ENCODE data around the gene GLRA1.
"Not testable (repeated sequence)": the region's sequence is repeated elsewhere in the genome, so short reads cannot be mapped to it uniquely, and the experiment has no call there.

The GLRA1 gene

GRCh38 chr5:151895660-151896030 is 29.0 kb downstream of the GLRA1 start:
- Histone ChIP-seq H3K27ac (ENCODE audit: low read depth, low read length, poor library complexity, severe bottlenecking) (no peak overlapping the region), H3K9ac (ENCODE audit: low read length) (no peak overlapping the region), H3F3A (ENCODE audit: insufficient read depth, low read length) (no peaks in the 10 kb centered on the region), H3K27me3 (ENCODE audit: insufficient read depth, low read length) (no peaks in the 10 kb centered on the region), H3K79me2 (ENCODE audit: insufficient read depth, low read length) (no peaks in the 10 kb centered on the region), H3K9me3 (ENCODE audit: low read length) (no peaks in the 10 kb centered on the region), H3K36me3 (ENCODE audit: insufficient read depth, low read length) (no peaks in the 10 kb centered on the region), H3K4me1 (ENCODE audit: insufficient read depth, low read length, severe bottlenecking) (no peaks in the 10 kb centered on the region), H3K9me2 (ENCODE audit: low read depth, low read length) (no peaks in the 10 kb centered on the region), H2AFZ (ENCODE audit: low read length) (no peak overlapping the region), H3K4me3 (ENCODE audit: low read depth, low read length, poor library complexity, severe bottlenecking) (no peak overlapping the region), H4K20me1 (ENCODE audit: insufficient read depth, low read length) (no peaks in the 10 kb centered on the region), H3K4me2 (ENCODE audit: low read length) (no peak overlapping the region)
- no peak for TF ChIP-seq EZH2 (IDR thresholded peaks at IDR 0.05; ENCODE audit: borderline replicate concordance, low read length)

GRCh38 chr5:151893485-151893884 is 31.2 kb downstream of the GLRA1 start:
- H2AFZ ChIP-seq (ENCODE audit: low read length); H3K9ac ChIP-seq (ENCODE audit: low read length); H3K27me3 ChIP-seq (ENCODE audit: insufficient read depth, low read length); H3K4me1 ChIP-seq (ENCODE audit: insufficient read depth, low read length, severe bottlenecking); H4K20me1 ChIP-seq (ENCODE audit: insufficient read depth, low read length); H3K9me2 ChIP-seq (ENCODE audit: low read depth, low read length); H3K36me3 ChIP-seq (ENCODE audit: insufficient read depth, low read length); H3K4me2 ChIP-seq (ENCODE audit: low read length); H3K4me3 ChIP-seq (ENCODE audit: low read depth, low read length, poor library complexity, severe bottlenecking); H3K79me2 ChIP-seq (ENCODE audit: insufficient read depth, low read length); H3K9me3 ChIP-seq (ENCODE audit: low read length); H3K27ac ChIP-seq (ENCODE audit: low read depth, low read length, poor library complexity, severe bottlenecking); H3F3A ChIP-seq (ENCODE audit: insufficient read depth, low read length): not testable (repeated sequence)

- no peak overlapping the region for H3K4me2 ChIP-seq (ENCODE audit: low read length)
- no peaks in the 10 kb centered on the region for H3K36me3 ChIP-seq (ENCODE audit: insufficient read depth, low read length)
- no peak overlapping the region for H2AFZ ChIP-seq (ENCODE audit: low read length)
- no peaks in the 10 kb centered on the region for H3F3A ChIP-seq (ENCODE audit: insufficient read depth, low read length)
- no peak for TF ChIP-seq CTCF (IDR thresholded peaks at IDR 0.05; ENCODE audit: low read length)
- TF ChIP-seq EZH2 (IDR thresholded peaks at IDR 0.05; ENCODE audit: borderline replicate concordance, low read length) = no peak
- no peaks in the 10 kb centered on the region for H3K9me3 ChIP-seq (ENCODE audit: low read length)
- H3K79me2 ChIP-seq (ENCODE audit: insufficient read depth, low read length) = no peaks in the 10 kb centered on the region
- no peaks in the 10 kb centered on the region for H3K4me1 ChIP-seq (ENCODE audit: insufficient read depth, low read length, severe bottlenecking)
- no peaks in the 10 kb centered on the region for H4K20me1 ChIP-seq (ENCODE audit: insufficient read depth, low read length)
- no peak overlapping the region for H3K27ac ChIP-seq (ENCODE audit: low read depth, low read length, poor library complexity, severe bottlenecking)
- H3K27me3 ChIP-seq (ENCODE audit: insufficient read depth, low read length) = no peaks in the 10 kb centered on the region
- H3K9ac ChIP-seq (ENCODE audit: low read length) = no peak overlapping the region
- no peaks in the 10 kb centered on the region for H3K9me2 ChIP-seq (ENCODE audit: low read depth, low read length)
- no peak overlapping the region for H3K4me3 ChIP-seq (ENCODE audit: low read depth, low read length, poor library complexity, severe bottlenecking)
Observed at GRCh38 chr5:151892393-151892792, 32.3 kb downstream of the GLRA1 start.

DNA sequence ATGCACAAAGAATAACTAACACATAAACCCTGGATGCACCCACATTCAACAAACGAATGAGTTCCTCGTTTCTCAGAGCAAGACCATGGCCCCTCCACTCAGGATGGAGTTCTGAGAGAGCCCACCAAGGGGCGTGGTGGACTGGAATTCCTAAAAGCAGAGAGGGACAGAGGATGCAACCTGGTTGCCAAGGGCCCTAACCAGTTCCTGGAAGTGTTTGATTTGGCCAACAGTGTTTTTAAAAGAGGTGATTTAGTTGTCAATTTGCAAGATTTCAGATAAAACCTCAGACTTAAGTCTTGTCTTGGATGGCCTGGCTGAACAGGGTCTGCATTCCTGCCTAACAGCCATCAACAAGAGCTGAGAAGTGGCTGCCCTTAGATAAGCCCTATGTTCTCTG is 34.4 kb downstream of the GLRA1 start:
- TF ChIP-seq EZH2 (IDR thresholded peaks at IDR 0.05; ENCODE audit: borderline replicate concordance, low read length) (no peak), CTCF (IDR thresholded peaks at IDR 0.05; ENCODE audit: low read length) (no peak)
- Histone ChIP-seq H3K9ac (ENCODE audit: low read length) (no peak overlapping the region), H3K4me1 (ENCODE audit: insufficient read depth, low read length, severe bottlenecking) (no peaks in the 10 kb centered on the region)

More for the DNA sequence above, 34.4 kb downstream of the GLRA1 start:
- Histone ChIP-seq H3K4me3 (ENCODE audit: low read depth, low read length, poor library complexity, severe bottlenecking) (no peak overlapping the region), H3K4me2 (ENCODE audit: low read length) (no peak overlapping the region), H3K9me2 (ENCODE audit: low read depth, low read length) (no peaks in the 10 kb centered on the region), H4K20me1 (ENCODE audit: insufficient read depth, low read length) (no peaks in the 10 kb centered on the region), H3K27ac (ENCODE audit: low read depth, low read length, poor library complexity, severe bottlenecking) (no peak overlapping the region), H3K27me3 (ENCODE audit: insufficient read depth, low read length) (no peaks in the 10 kb centered on the region), H3K36me3 (ENCODE audit: insufficient read depth, low read length) (no peaks in the 10 kb centered on the region), H3K79me2 (ENCODE audit: insufficient read depth, low read length) (no peaks in the 10 kb centered on the region), H2AFZ (ENCODE audit: low read length) (no peak overlapping the region), H3K9me3 (ENCODE audit: low read length) (no peaks in the 10 kb centered on the region), H3F3A (ENCODE audit: insufficient read depth, low read length) (no peaks in the 10 kb centered on the region)
